GM12891 (cell line): Measurements from ENCODE around the gene CNTN4.

Experiments
- POLR2A ChIP-seq: IDR thresholded peaks from 2 replicates; pipeline ENCODE4 v1.6.1; 2011; ENCODE audit warnings: low read depth, low read length, control low read depth
- POLR2AphosphoS5 ChIP-seq: IDR thresholded peaks from 2 replicates; pipeline ENCODE4 v1.6.1; 2011; ENCODE audit warnings: low read depth, low read length, control low read depth
- POU2F2 ChIP-seq: IDR thresholded peaks from 2 replicates; pipeline ENCODE4 v1.6.1; 2011; ENCODE audit warnings: low read depth, mild to moderate bottlenecking, control low read depth, low read length, moderate library complexity
- TAF1 ChIP-seq: IDR thresholded peaks from 2 replicates; pipeline ENCODE4 v1.6.1; 2011; ENCODE audit warnings: low read depth, low read length, control low read depth

- no peak for TF ChIP-seq POLR2A
- TF ChIP-seq POLR2AphosphoS5: no peak
- no peak for TF ChIP-seq TAF1
- TF ChIP-seq POU2F2: no peak
These were observed 757.8 kb downstream of the CNTN4 start for GRCh38 chr3:2856138-2857133.
